ENCODE measurements around the gene KIF6.
"Not testable (repeated sequence)": the region's sequence is repeated elsewhere in the genome, so short reads cannot be mapped to it uniquely, and the experiment has no call there.

KIF6 gene

GRCh38 chr6:39543095-39543494 is 182.1 kb downstream of the KIF6 start:
- DNase-seq: no peak

- DNase-seq: no peak
These were observed 184.8 kb downstream of the KIF6 start for GRCh38 chr6:39540454-39540853.

- no peak for DNase-seq
These were observed 194.9 kb downstream of the KIF6 start for GRCh38 chr6:39530201-39530759.

- DNase-seq: no peak
These were observed 197.2 kb downstream of the KIF6 start for GRCh38 chr6:39527792-39528564.

GRCh38 chr6:39524007-39524406 is 201.2 kb downstream of the KIF6 start:
- no peak for DNase-seq

- DNase-seq: no peak
These were observed 203.2 kb downstream of the KIF6 start for GRCh38 chr6:39521958-39522357.

GRCh38 chr6:39520916-39521315 is 204.3 kb downstream of the KIF6 start:
- DNase-seq: no peak

- no peak for DNase-seq
These were observed 204.8 kb downstream of the KIF6 start for GRCh38 chr6:39520411-39520810.

GRCh38 chr6:39518221-39518620 is 207.0 kb downstream of the KIF6 start:
- no peak for DNase-seq

- DNase-seq: no peak
These were observed 207.5 kb downstream of the KIF6 start for GRCh38 chr6:39517756-39518155.

GRCh38 chr6:39516471-39516870 is 208.7 kb downstream of the KIF6 start:
- no peak for DNase-seq

- no peak for DNase-seq
These were observed 209.7 kb downstream of the KIF6 start for GRCh38 chr6:39515471-39515870.

- no peak for DNase-seq
These were observed 210.2 kb downstream of the KIF6 start for GRCh38 chr6:39515006-39515405.

GRCh38 chr6:39509831-39510230 is 215.4 kb downstream of the KIF6 start:
- not testable (repeated sequence) for DNase-seq

GRCh38 chr6:39508515-39508914 is 216.7 kb downstream of the KIF6 start:
- no peak for DNase-seq

GRCh38 chr6:39507331-39507998 is 217.7 kb downstream of the KIF6 start:
- DNase-seq: no peak

- not testable (repeated sequence) for DNase-seq
These were observed 222.7 kb downstream of the KIF6 start for GRCh38 chr6:39502362-39502955.

GRCh38 chr6:39499053-39499452 is 226.2 kb downstream of the KIF6 start:
- no peak for DNase-seq

GRCh38 chr6:39498096-39498495 is 227.1 kb downstream of the KIF6 start:
- DNase-seq: no peak

- no peak for DNase-seq
These were observed 228.3 kb downstream of the KIF6 start for GRCh38 chr6:39496915-39497314.

GRCh38 chr6:39496456-39496855 is 228.8 kb downstream of the KIF6 start:
- DNase-seq: no peak

GRCh38 chr6:39495640-39496039 is 229.6 kb downstream of the KIF6 start:
- no peak for DNase-seq

- no peak for DNase-seq
These were observed 230.2 kb downstream of the KIF6 start for GRCh38 chr6:39494998-39495397.

GRCh38 chr6:39493777-39494176 is 231.4 kb downstream of the KIF6 start:
- no peak for DNase-seq

All from amniotic stem cell (primary cell).